ENCODE data around the gene HOXC10. TPM values are rescaled to one million over a fixed set of nuclear protein-coding genes. Genes with fewer than 3 reads are reported as not detected.

Gene HOXC10
- total RNA-seq, 1 experiment from 2014 or later, result 3.8 TPM

GRCh38 chr12:53990311-53991076, 5.5 kb downstream of the HOXC10 start:
- H3K9me2 ChIP-seq (ENCODE audit: insufficient read depth), result no peaks in the 10 kb centered on the region
- ChIA-PET CTCF (interaction anchor here (1.1 to 2.0 kb wide), 4 partner anchors 200 to 226 kb away, joined by 3 to 8 read pairs (median 3); no protein-coding TSS in a partner anchor), RAD21 (ENCODE audit: low non-redundant PET in 1 of 2, low total read pairs in 2 of 2, uncharacterized antibody in 2 of 2, unreplicated experiment in 2 of 2) (interaction anchor here in 1 of 2 experiments (0.7 kb wide), 1 partner anchor 201 kb away, joined by 3 read pairs; no protein-coding TSS in a partner anchor), POLR2A (interaction anchor here (0.6 to 2.2 kb wide), 3 partner anchors 9 to 473 kb away, joined by 3 to 6 read pairs (median 3); partner anchors contain the start of gene HOXC9)
- TF ChIP-seq CTCF (IDR thresholded peaks at IDR 0.05 in 2 of 3, conservative IDR thresholded peaks at IDR 0.05 in 1 of 3; ENCODE audit: borderline replicate concordance in 1 of 3, insufficient read depth in 1 of 3, low read depth in 2 of 3, low read length in 2 of 3), result no peak
- no peak for TF ChIP-seq CEBPB (IDR thresholded peaks at IDR 0.05; ENCODE audit: low read depth)
- no peak for TF ChIP-seq ATF3 (IDR thresholded peaks at IDR 0.05)
- no peak for TF ChIP-seq POLR2A (IDR thresholded peaks at IDR 0.05; ENCODE audit: borderline replicate concordance, extremely low read depth, insufficient read depth, insufficient read length)
- no peak for TF ChIP-seq FOSL1 (IDR thresholded peaks at IDR 0.05; ENCODE audit: low read depth)
- no peak for TF ChIP-seq SRF (IDR thresholded peaks at IDR 0.05; ENCODE audit: low read depth)
- TF ChIP-seq CBX3 (IDR thresholded peaks at IDR 0.05; ENCODE audit: low read depth), result no peak
- no peak for TF ChIP-seq ELF1 (IDR thresholded peaks at IDR 0.05; ENCODE audit: borderline replicate concordance, low read depth)
- no peak for TF ChIP-seq EZH2 (IDR thresholded peaks at IDR 0.05)
- TF ChIP-seq ZBTB33 (IDR thresholded peaks at IDR 0.05; ENCODE audit: extremely low read depth, insufficient replicate concordance, low read length), result no peak
- TF ChIP-seq RAD21 (IDR thresholded peaks at IDR 0.05; ENCODE audit: low read depth), result no peak
- TF ChIP-seq SP1 (IDR thresholded peaks at IDR 0.05; ENCODE audit: low read depth), result no peak
- no peak for TF ChIP-seq MAX (IDR thresholded peaks at IDR 0.05)
- no peak for DNase-seq (ENCODE audit: low read depth, low spot score)
- no peak overlapping the region for H2AFZ ChIP-seq (ENCODE audit: low read depth, low read length, poor library complexity, severe bottlenecking)
- no peak overlapping the region for H3K4me2 ChIP-seq (ENCODE audit: low read length)
- peaks cover 9 to 21% of the 10 kb centered on the region in 2 experiments for H3K4me1 ChIP-seq (ENCODE audit: control insufficient read depth in 1 of 2, insufficient read depth in 2 of 2, low read length in 2 of 2)
- no peak overlapping the region for H3K4me3 ChIP-seq (replicated peaks in 1 of 2; ENCODE audit: low read depth in 1 of 2, low read length in 2 of 2)
- intact Hi-C loops (cut with micrococcal nuclease), result no loop called here
- H3K9ac ChIP-seq (ENCODE audit: low read length), result 0 out of 2 replicates have a peak overlapping the region, but pooled peaks have one; percentile 45
- H3K79me2 ChIP-seq (ENCODE audit: insufficient read depth, low read length), result peaks cover 3% of the 10 kb centered on the region; the same call in 1 of the 2 replicates
- H3K27ac ChIP-seq (ENCODE audit: low read depth, low read length), result no peak overlapping the region
- no peaks in the 10 kb centered on the region for H3K36me3 ChIP-seq (ENCODE audit: control insufficient read depth in 1 of 2, insufficient read depth in 2 of 2, low read length in 2 of 2)
- H3K27me3 ChIP-seq (ENCODE audit: insufficient read depth, low read length), result no peaks in the 10 kb centered on the region
- no TSS peak for BruUV-seq (replicated peaks)
- ATAC-seq, result no peak
- no peaks in the 10 kb centered on the region for H4K20me1 ChIP-seq (ENCODE audit: insufficient read depth)
- no peaks in the 10 kb centered on the region for H3K9me3 ChIP-seq (ENCODE audit: control insufficient read depth in 1 of 2, insufficient read depth in 1 of 2, low read depth in 1 of 2, low read length in 2 of 2)
